Breast epithelium (tissue), 3 donors: ENCODE results near the gene CFAP54.

Experiments
- CTCF ChIP-seq, 3 donors: fragments of 450-650 bp; IDR thresholded peaks; one replicate each; pipeline ENCODE4 v1.5.1; 2016 to 2017; ENCODE audit warnings: antibody characterized with exemption in 3 of 3, mild to moderate bottlenecking in 3 of 3, moderate library complexity in 3 of 3
- POLR2A ChIP-seq: fragments of 450-650 bp; IDR thresholded peaks from one replicate; pipeline ENCODE4 v1.6.1; 2016; ENCODE audit warnings: antibody characterized with exemption, mild to moderate bottlenecking, moderate library complexity

GRCh38 chr12:96529912-96530311 lies 40.5 kb downstream of the CFAP54 start:
- TF ChIP-seq CTCF (IDR thresholded peaks at IDR 0.05) = no peak
- TF ChIP-seq POLR2A = no peak
